ENCODE results near the gene CCDC107. TPM values are rescaled to one million over a fixed set of nuclear protein-coding genes. Genes with fewer than 3 reads are reported as not detected.
A peak's percentile ranks its signal among the peaks of the same experiment; 100 is the strongest.

Gene CCDC107
- total and polyA plus RNA-seq, 2 of the 13 experiments (the other 11 are each of a cell fraction or from before 2014, with no cell fraction given): 7.1 to 15.2 TPM

- TF ChIP-seq HMGXB3 (CRISPR knock-in tag; IDR thresholded peaks at IDR 0.05; ENCODE audit: borderline replicate concordance) (0 out of 2 replicates have a peak, but pooled peaks have one; percentile 58), CSRNP1 (CRISPR knock-in tag; IDR thresholded peaks at IDR 0.05) (no peak), IKZF4 (CRISPR knock-in tag; IDR thresholded peaks at IDR 0.05; ENCODE audit: borderline replicate concordance, low read depth, not compliant biosample characterization) (no peak), ATF7-NPFF (CRISPR knock-in tag; IDR thresholded peaks at IDR 0.05; ENCODE audit: low read depth) (no peak), NFKBIZ (CRISPR knock-in tag; IDR thresholded peaks at IDR 0.05) (no peak), ZNF678 (CRISPR knock-in tag; IDR thresholded peaks at IDR 0.05) (no peak), TCF7 (IDR thresholded peaks at IDR 0.05; ENCODE audit: low read depth) (no peak), EED (CRISPR knock-in tag; IDR thresholded peaks at IDR 0.05) (no peak), HIVEP1 (CRISPR knock-in tag; IDR thresholded peaks at IDR 0.05) (no peak), ZNF280D (CRISPR knock-in tag; IDR thresholded peaks at IDR 0.05) (no peak), MXD3 (CRISPR knock-in tag; IDR thresholded peaks at IDR 0.05) (no peak), ETV6 (CRISPR knock-in tag; conservative IDR thresholded peaks at IDR 0.05) (no peak), RBM39 (IDR thresholded peaks at IDR 0.05; ENCODE audit: low read depth, low read length, poor library complexity, severe bottlenecking) (no peak), DDIT3 (CRISPR knock-in tag; IDR thresholded peaks at IDR 0.05) (no peak)
Measured at GRCh38 chr9:35669331-35670145, 11.4 kb downstream of the CCDC107 start (continued).
